ENCODE results near the gene NFKBIA. TPM values are rescaled to one million over a fixed set of nuclear protein-coding genes. Genes with fewer than 3 reads are reported as not detected.

Gene NFKBIA
- total and polyA plus RNA-seq, 4 donors, result 39.3 to 90.7 (median 55.4) TPM

DNA sequence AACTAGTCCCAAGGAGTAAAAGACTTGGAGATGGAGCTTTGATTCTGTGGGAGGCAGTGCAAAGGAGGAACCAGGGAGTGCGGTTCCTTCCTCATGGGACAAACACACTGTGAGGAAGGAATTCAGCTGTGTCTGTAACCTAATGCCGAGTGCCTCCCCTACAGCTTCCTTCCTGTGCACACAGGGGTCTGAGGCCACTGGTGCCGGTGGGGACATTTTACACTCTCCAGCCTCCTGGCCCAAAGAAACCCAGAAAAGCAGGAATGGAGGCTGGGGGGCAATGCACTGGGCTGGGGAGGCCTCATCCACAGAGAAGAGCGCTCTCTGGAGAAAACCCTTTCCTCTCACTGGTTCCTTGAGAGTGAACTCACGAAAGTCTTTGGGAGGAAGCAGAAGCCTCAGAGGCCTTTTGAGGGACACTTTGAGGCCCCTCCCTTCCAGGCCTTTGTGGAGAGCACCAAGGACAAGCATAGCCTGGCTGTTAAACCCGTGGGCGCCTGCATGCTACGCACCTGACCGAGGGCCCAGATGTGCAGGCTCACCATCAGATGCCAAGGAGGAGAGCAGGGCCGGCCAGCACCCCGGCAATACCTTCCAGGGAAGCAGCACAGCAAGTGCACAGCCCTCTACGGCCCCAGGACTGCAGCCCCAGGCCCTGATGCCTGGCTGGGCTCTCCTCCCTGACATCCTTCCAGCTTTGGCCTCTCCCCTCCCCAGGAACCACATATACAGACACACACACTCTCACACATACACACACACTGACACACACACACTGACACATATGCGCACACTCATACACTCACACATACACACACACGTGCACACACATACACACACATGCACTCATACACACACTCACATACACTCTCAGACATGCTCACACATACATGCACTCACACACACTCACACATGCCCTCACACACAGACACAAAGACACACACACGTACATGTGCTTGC lies 52.0 kb downstream of the NFKBIA start:
- no peaks in the 10 kb centered on the region for H3K9me3 ChIP-seq (ENCODE audit: control insufficient read depth, insufficient read depth, low read length)
- no peaks in the 10 kb centered on the region for H3K27me3 ChIP-seq (ENCODE audit: control insufficient read depth, insufficient read depth, low read length)
- no peak for DNase-seq (ENCODE audit: low read depth in 4 of 6, low spot score in 6 of 6)
- no peak overlapping the region for H3K27ac ChIP-seq (ENCODE audit: low read depth, low read length)
- H3K4me1 ChIP-seq (ENCODE audit: control insufficient read depth, insufficient read depth, low read length), result peaks cover 12% of the 10 kb centered on the region
- 68% methylated on average over 13 of the region's 15 CpGs for whole genome bisulfite sequencing (ENCODE audit: insufficient coverage)
- no peaks in the 10 kb centered on the region for H3K36me3 ChIP-seq (ENCODE audit: control insufficient read depth, insufficient read depth, low read length)
- H3K4me3 ChIP-seq (ENCODE audit: low read depth, low read length), result no peak overlapping the region

DNA sequence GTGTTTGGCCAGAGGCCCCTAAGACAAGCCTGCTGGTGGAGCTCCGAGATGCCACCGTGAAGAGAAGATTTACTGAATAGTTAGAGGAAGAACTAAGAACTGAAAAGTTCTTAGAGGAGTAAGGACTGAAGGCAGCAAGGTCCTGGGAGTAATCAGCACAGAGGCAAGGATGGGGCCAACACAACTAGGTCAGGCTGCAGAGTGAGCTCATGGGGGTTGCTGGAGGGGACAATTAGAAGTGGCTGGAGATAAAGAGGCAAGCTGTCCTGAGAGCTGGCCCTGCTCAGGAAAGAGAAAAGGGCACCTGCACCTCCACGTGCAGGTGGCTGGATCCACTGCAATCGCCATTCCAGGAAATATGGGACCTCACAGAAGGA lies 52.7 kb downstream of the NFKBIA start:
- Histone ChIP-seq H3K27me3 (ENCODE audit: control insufficient read depth, insufficient read depth, low read length) (no peaks in the 10 kb centered on the region), H3K4me1 (ENCODE audit: control insufficient read depth, insufficient read depth, low read length) (peaks cover 17% of the 10 kb centered on the region), H3K27ac (ENCODE audit: low read depth, low read length) (no peak overlapping the region), H3K9me3 (ENCODE audit: control insufficient read depth, insufficient read depth, low read length) (no peaks in the 10 kb centered on the region), H3K36me3 (ENCODE audit: control insufficient read depth, insufficient read depth, low read length) (no peaks in the 10 kb centered on the region), H3K4me3 (ENCODE audit: low read depth, low read length) (no peak overlapping the region)
- WGBS (ENCODE audit: insufficient coverage), result 83% methylated on average over 3 of the region's 4 CpGs
- DNase-seq (ENCODE audit: low read depth in 4 of 6, low spot score in 6 of 6), result no peak

Other genes starting within 250 kb of the NFKBIA start
- gene PSMA6, start 112.4 kb downstream of the NFKBIA start, total RNA-seq, result 100 to 1,000 TPM; 155 to 167 TPM
- gene PSMA6, start 112.4 kb downstream of the NFKBIA start, polyA plus RNA-seq (ENCODE audit: insufficient read length in 2 of 2), result 100 to 1,000 TPM; 165 to 171 TPM
- 1 to 10 TPM in 1 of 2 donors, under 1 TPM in 1; 0.17 to 1.5 TPM for gene INSM2, start 129.4 kb upstream of the NFKBIA start, total RNA-seq
- gene INSM2, start 129.4 kb upstream of the NFKBIA start, polyA plus RNA-seq (ENCODE audit: insufficient read length in 2 of 2), result under 1 TPM; 0.32 to 0.44 TPM

Measured in spinal cord (tissue), 10 donors.